ENCODE results near the gene RSPH3.

DNA sequence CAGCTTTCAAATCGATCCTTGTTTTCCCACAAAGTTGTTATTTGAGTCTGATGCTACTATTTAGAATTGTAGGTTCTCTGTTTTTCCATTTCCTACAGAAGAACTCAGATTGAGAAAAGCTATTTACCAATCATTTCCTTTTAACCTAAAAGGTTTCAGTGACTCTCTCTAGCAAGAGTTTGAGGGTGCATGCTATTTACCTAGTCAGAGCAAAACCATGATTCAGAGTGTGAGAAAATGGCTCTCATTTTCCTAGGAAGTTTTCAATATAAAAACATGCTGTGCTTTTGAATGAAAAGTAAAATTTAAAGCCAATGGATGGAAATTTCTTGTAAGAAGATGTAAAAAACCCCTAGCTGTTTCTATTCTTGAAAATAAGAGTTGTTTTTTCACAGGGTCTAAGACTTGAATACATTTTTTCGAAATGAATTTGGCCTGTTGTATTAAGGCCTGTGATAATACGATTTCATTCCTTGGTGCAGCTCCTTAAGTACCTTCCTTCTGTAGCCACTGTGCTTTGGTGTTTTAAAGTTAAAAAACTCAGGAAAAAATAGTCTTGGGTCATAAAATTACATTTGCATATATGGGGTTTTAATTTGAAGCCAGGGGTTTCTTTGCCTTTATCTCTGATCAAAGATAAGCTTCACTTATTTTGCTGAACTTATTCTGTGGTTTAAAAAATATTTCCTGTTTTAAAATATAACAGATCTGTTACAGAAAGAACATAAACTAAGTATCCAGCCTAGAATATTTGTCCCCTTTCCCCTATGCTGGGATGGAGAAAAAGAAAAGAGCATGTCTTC, 18.0 kb upstream of the RSPH3 start:
- TF ChIP-seq, protein P1, sequence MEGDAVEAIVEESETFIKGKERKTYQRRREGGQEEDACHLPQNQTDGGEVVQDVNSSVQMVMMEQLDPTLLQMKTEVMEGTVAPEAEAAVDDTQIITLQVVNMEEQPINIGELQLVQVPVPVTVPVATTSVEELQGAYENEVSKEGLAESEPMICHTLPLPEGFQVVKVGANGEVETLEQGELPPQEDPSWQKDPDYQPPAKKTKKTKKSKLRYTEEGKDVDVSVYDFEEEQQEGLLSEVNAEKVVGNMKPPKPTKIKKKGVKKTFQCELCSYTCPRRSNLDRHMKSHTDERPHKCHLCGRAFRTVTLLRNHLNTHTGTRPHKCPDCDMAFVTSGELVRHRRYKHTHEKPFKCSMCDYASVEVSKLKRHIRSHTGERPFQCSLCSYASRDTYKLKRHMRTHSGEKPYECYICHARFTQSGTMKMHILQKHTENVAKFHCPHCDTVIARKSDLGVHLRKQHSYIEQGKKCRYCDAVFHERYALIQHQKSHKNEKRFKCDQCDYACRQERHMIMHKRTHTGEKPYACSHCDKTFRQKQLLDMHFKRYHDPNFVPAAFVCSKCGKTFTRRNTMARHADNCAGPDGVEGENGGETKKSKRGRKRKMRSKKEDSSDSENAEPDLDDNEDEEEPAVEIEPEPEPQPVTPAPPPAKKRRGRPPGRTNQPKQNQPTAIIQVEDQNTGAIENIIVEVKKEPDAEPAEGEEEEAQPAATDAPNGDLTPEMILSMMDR (IDR thresholded peaks at IDR 0.05), result no peak
- TF ChIP-seq POLR2A (IDR thresholded peaks at IDR 0.05), result no peak
